ENCODE data around the gene ETV5.

ETV5 gene

DNA sequence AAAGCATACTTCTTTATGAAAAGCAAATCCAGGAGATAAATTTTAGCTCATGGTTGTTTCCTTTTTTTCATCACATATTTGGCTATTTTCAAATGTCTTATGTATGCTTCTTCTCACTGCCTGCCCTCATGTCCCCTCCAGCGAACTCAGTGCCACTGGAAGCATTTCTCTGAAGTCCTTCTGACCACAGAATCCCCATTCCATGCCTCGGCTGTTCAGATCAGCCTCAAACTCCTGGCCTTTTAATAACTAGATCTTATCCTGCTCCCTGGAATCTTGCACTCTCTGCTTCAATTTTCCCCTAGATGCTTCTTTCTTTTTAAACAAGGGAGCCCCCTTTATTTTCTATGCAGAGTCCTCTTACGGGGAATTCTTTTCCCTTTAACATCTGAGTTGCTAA lies 10.1 kb downstream of the ETV5 start:
- Histone ChIP-seq H3K4me1 (ENCODE audit: low read depth, poor library complexity, severe bottlenecking) (peaks cover 14% of the 10 kb centered on the region), H3K27ac (no peak overlapping the region), H3K9ac (no peak overlapping the region), H3K36me3 (ENCODE audit: insufficient read depth) (no peaks in the 10 kb centered on the region), H3K27me3 (ENCODE audit: insufficient read depth, low read depth) (no peaks in the 10 kb centered on the region), H2AFZ (ENCODE audit: low read depth) (no peak overlapping the region), H3K4me3 (IDR thresholded peaks at IDR 0.05; ENCODE audit: insufficient read depth, low read depth, low read length) (no peak overlapping the region), H3K4me2 (no peak overlapping the region), H4K20me1 (ENCODE audit: insufficient read depth) (no peaks in the 10 kb centered on the region), H3K79me2 (ENCODE audit: insufficient read depth, low read depth) (no peaks in the 10 kb centered on the region)
- TF ChIP-seq, protein P1, sequence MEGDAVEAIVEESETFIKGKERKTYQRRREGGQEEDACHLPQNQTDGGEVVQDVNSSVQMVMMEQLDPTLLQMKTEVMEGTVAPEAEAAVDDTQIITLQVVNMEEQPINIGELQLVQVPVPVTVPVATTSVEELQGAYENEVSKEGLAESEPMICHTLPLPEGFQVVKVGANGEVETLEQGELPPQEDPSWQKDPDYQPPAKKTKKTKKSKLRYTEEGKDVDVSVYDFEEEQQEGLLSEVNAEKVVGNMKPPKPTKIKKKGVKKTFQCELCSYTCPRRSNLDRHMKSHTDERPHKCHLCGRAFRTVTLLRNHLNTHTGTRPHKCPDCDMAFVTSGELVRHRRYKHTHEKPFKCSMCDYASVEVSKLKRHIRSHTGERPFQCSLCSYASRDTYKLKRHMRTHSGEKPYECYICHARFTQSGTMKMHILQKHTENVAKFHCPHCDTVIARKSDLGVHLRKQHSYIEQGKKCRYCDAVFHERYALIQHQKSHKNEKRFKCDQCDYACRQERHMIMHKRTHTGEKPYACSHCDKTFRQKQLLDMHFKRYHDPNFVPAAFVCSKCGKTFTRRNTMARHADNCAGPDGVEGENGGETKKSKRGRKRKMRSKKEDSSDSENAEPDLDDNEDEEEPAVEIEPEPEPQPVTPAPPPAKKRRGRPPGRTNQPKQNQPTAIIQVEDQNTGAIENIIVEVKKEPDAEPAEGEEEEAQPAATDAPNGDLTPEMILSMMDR (conservative IDR thresholded peaks at IDR 0.05; ENCODE audit: low read depth, low read length): no peak

DNA sequence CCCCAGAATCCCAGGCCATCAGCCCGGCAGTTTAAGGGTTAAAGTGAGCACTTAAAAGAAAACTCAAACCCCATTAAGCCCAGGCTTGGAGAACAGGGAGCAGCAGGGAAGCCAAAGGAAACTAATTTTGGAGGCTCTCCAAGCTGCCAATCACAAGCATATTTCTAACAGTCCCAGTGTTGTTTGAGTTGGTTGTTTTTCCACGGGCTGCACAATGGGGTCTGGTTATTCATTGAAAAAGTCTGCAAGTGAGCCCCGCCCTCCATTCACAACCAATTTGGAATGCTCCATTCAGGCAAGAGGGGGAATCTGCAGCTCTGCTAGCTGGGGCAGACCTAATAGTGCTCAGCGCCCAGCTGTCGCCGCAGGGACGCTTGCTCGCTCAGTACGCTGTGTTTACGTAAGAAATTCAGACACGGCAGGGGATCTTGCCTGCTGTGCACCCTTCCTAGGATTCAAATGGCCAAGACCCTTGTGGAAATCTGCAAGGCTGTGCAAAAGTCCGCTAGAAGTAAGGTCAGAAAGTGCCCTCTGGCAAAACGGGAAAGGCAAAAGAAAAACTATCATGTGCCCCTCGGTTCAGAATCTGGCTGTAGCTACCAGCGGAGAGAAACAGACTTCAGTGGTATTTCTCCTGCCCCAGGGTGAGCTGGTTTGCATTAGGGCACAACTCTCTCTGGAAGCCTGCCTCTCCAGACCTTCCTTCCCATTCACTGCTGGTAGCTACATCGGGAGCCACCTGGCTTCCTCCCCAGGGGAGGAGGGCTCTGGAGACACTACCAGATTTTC lies 11.0 kb downstream of the ETV5 start:
- Histone ChIP-seq H3K4me1 (ENCODE audit: low read depth, poor library complexity, severe bottlenecking) (peaks cover 6% of the 10 kb centered on the region), H3K4me3 (IDR thresholded peaks at IDR 0.05; ENCODE audit: insufficient read depth, low read depth, low read length) (no peak overlapping the region), H3K79me2 (ENCODE audit: insufficient read depth, low read depth) (no peaks in the 10 kb centered on the region), H3K36me3 (ENCODE audit: insufficient read depth) (no peaks in the 10 kb centered on the region), H2AFZ (ENCODE audit: low read depth) (no peak overlapping the region), H4K20me1 (ENCODE audit: insufficient read depth) (no peaks in the 10 kb centered on the region), H3K27ac (no peak overlapping the region), H3K9ac (no peak overlapping the region), H3K4me2 (no peak overlapping the region), H3K27me3 (ENCODE audit: insufficient read depth, low read depth) (no peaks in the 10 kb centered on the region)
- TF ChIP-seq, protein P1 (conservative IDR thresholded peaks at IDR 0.05; ENCODE audit: low read depth, low read length): no peak

DNA sequence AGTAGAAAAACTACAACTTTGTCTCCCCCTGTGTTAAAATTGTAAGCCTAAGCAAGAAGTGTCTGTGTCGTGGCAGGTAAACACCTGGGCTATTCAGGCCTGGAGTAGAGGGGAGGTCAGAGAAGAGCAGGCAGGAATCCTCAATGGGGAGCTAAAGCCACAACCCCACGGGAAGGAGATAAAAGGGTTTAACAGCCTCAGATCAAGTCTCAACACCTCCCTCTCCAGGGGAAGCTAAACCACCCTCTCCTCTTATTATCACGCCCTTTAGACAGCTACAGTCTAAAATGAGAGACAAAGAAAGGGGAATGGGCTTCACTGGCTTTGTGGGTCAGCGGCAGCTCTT lies 11.6 kb downstream of the ETV5 start:
- no peaks in the 10 kb centered on the region for H3K36me3 ChIP-seq (ENCODE audit: insufficient read depth)
- no peak overlapping the region for H3K27ac ChIP-seq
- peaks cover 6% of the 10 kb centered on the region for H3K4me1 ChIP-seq (ENCODE audit: low read depth, poor library complexity, severe bottlenecking)
- TF ChIP-seq, protein P1 (conservative IDR thresholded peaks at IDR 0.05; ENCODE audit: low read depth, low read length): no peak
- H3K27me3 ChIP-seq (ENCODE audit: insufficient read depth, low read depth): no peaks in the 10 kb centered on the region
- no peaks in the 10 kb centered on the region for H4K20me1 ChIP-seq (ENCODE audit: insufficient read depth)
- no peak overlapping the region for H3K9ac ChIP-seq
- H3K4me3 ChIP-seq (IDR thresholded peaks at IDR 0.05; ENCODE audit: insufficient read depth, low read depth, low read length): no peak overlapping the region
- H3K79me2 ChIP-seq (ENCODE audit: insufficient read depth, low read depth): no peaks in the 10 kb centered on the region
- no peak overlapping the region for H3K4me2 ChIP-seq
- H2AFZ ChIP-seq (ENCODE audit: low read depth): no peak overlapping the region

DNA sequence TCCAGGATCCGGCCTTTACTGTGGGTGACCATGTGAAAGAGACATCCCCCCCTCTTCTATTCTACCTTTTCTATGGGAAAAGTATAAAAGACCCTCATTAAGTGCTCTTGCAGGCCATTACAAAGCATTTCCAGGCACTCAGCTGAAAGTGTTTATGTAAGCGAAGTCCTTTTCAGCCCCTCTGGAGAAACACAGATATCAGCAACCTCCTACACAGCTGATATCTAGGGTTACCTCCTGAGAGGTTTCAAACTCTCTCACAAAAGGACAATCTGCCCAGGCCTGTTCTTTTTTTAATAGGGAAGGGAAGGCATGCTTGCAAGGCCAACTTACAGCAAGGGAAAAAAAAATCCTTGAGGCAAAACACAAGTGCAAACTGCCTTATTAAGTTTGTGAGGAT lies 12.6 kb downstream of the ETV5 start:
- peaks cover 6% of the 10 kb centered on the region for H3K4me1 ChIP-seq (ENCODE audit: low read depth, poor library complexity, severe bottlenecking)
- TF ChIP-seq, protein P1 (conservative IDR thresholded peaks at IDR 0.05; ENCODE audit: low read depth, low read length): no peak
- H3K79me2 ChIP-seq (ENCODE audit: insufficient read depth, low read depth): no peaks in the 10 kb centered on the region
- no peak overlapping the region for H3K4me2 ChIP-seq
- H3K9ac ChIP-seq: no peak overlapping the region
- no peaks in the 10 kb centered on the region for H3K27me3 ChIP-seq (ENCODE audit: insufficient read depth, low read depth)
- no peak overlapping the region for H3K4me3 ChIP-seq (IDR thresholded peaks at IDR 0.05; ENCODE audit: insufficient read depth, low read depth, low read length)
- no peaks in the 10 kb centered on the region for H4K20me1 ChIP-seq (ENCODE audit: insufficient read depth)
- H3K36me3 ChIP-seq (ENCODE audit: insufficient read depth): no peaks in the 10 kb centered on the region
- H3K27ac ChIP-seq: no peak overlapping the region
- H2AFZ ChIP-seq (ENCODE audit: low read depth): no peak overlapping the region
